MM.1S (cell line): ENCODE data around the gene KDM4C.

Experiments used
- CTCF ChIP-seq: fragments of 300-600 bp; sonication (generic); IDR thresholded peaks from 2 replicates; pipeline ENCODE4 v1.5.1; 2016; ENCODE audit warnings: antibody characterized with exemption, low read length, mixed read lengths
- EZH2 ChIP-seq: fragments of 300-600 bp; sonication (generic); optimal IDR thresholded peaks from 2 replicates; pipeline ENCODE3; 2017; ENCODE audit warnings: low read depth, mild to moderate bottlenecking, antibody characterized with exemption, low read length, mixed read lengths

DNA sequence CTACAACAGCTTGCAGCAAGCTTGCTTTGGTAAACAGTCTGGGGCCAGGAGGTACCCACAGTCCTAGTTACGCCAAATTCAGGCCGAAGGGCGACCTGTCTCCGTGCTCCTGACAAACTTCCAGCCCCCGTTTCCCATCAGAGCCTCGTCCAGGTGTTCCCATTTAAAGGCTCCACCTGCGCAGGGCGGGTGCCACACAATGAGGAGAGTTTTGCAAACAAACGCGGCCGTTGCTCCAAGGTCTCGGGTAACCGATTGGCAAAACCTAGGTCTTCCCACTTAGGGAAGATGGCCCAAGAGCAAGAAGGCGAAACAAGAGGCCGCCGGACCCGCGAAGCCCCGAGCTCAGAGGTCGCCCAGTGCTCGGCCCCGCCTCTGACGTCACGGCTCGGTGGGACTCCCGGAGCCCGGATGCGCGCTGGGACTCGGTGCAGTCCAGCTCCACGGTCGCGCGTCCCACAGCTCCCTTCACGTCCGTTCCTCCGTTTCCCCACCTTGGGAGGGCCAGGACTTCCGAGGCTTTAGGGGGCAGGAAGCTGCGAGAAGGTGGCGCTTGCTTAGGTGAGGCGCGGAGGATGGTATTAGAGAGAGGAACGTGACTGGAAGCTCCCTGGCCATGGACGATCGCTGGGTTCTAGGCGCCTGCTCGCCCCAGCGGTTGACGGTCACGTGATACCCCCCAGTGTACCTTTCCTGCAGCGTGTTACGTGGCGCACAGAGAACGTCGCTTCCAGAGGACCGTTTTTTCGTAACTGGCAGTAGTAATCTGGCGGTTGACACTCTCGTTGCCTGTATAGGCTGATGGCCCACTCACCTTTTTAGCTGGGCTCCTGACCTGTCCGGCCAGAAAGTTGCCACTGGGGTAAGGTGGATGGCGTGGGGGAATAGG, 41.8 kb upstream of the KDM4C start:
- TF ChIP-seq CTCF (no peak), EZH2 (no peak)
